Measurements from ENCODE around the gene FA2H.

Gene FA2H

DNA sequence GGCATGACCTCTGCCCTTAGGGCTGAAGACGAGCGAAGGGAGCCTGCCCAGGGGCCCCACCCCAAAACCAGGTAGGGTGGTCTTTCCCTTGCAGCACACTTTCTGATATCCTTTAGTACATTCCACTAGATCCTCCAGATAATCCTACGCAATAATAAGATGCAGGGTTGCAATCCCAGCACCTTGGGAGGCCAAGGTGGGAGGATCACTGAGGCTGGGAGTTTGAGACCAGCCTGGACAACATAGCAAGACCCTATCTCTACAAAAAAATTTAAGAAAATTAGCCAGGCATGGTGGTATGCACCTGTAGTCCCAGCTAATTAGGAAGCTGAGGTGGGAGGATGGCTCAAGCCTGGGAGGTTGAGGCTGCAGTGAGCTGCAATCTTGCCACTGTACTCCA lies 39.1 kb downstream of the FA2H start:
- no peaks in the 10 kb centered on the region for H3K4me1 ChIP-seq
- no peaks in the 10 kb centered on the region for H3K36me3 ChIP-seq (ENCODE audit: control insufficient read depth, insufficient read depth, low read length)
- H3K27ac ChIP-seq = no peak overlapping the region
- no peak overlapping the region for H3K4me2 ChIP-seq (ENCODE audit: low read length)
- no peaks in the 10 kb centered on the region for H3K27me3 ChIP-seq (ENCODE audit: control insufficient read depth, insufficient read depth, low read length)
- H2AFZ ChIP-seq = no peak overlapping the region
- H3K9me3 ChIP-seq (ENCODE audit: control insufficient read depth, low read length) = no peaks in the 10 kb centered on the region
- no peak overlapping the region for H3K4me3 ChIP-seq (ENCODE audit: low read depth, low read length)
- H3K79me2 ChIP-seq = no peaks in the 10 kb centered on the region
- TF ChIP-seq, protein P1, sequence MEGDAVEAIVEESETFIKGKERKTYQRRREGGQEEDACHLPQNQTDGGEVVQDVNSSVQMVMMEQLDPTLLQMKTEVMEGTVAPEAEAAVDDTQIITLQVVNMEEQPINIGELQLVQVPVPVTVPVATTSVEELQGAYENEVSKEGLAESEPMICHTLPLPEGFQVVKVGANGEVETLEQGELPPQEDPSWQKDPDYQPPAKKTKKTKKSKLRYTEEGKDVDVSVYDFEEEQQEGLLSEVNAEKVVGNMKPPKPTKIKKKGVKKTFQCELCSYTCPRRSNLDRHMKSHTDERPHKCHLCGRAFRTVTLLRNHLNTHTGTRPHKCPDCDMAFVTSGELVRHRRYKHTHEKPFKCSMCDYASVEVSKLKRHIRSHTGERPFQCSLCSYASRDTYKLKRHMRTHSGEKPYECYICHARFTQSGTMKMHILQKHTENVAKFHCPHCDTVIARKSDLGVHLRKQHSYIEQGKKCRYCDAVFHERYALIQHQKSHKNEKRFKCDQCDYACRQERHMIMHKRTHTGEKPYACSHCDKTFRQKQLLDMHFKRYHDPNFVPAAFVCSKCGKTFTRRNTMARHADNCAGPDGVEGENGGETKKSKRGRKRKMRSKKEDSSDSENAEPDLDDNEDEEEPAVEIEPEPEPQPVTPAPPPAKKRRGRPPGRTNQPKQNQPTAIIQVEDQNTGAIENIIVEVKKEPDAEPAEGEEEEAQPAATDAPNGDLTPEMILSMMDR (IDR thresholded peaks at IDR 0.05) = no peak
- H3K9ac ChIP-seq = no peak overlapping the region

DNA sequence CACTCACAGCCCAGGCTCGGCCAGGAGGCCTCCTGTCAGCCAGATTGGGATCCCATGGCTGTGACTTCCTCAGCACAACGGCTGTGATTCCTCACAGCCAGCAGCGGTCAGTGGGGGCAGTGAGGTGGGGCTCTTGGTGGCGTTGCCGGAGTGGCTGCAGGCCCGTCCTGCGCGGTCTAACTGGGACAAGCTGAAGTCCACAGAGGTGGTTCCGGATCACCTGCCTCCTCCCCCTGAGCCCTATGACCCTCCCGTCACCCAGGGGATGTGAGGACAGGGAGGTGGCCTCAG lies 39.5 kb downstream of the FA2H start:
- Histone ChIP-seq H3K9ac (no peak overlapping the region), H2AFZ (no peak overlapping the region), H3K9me3 (ENCODE audit: control insufficient read depth, low read length) (no peaks in the 10 kb centered on the region), H3K4me1 (no peaks in the 10 kb centered on the region), H3K4me3 (ENCODE audit: low read depth, low read length) (no peak overlapping the region), H3K4me2 (ENCODE audit: low read length) (no peak overlapping the region), H3K27me3 (ENCODE audit: control insufficient read depth, insufficient read depth, low read length) (no peaks in the 10 kb centered on the region), H3K36me3 (ENCODE audit: control insufficient read depth, insufficient read depth, low read length) (no peaks in the 10 kb centered on the region), H3K79me2 (no peaks in the 10 kb centered on the region), H3K27ac (no peak overlapping the region)
- TF ChIP-seq, protein P1 (IDR thresholded peaks at IDR 0.05) = no peak

DNA sequence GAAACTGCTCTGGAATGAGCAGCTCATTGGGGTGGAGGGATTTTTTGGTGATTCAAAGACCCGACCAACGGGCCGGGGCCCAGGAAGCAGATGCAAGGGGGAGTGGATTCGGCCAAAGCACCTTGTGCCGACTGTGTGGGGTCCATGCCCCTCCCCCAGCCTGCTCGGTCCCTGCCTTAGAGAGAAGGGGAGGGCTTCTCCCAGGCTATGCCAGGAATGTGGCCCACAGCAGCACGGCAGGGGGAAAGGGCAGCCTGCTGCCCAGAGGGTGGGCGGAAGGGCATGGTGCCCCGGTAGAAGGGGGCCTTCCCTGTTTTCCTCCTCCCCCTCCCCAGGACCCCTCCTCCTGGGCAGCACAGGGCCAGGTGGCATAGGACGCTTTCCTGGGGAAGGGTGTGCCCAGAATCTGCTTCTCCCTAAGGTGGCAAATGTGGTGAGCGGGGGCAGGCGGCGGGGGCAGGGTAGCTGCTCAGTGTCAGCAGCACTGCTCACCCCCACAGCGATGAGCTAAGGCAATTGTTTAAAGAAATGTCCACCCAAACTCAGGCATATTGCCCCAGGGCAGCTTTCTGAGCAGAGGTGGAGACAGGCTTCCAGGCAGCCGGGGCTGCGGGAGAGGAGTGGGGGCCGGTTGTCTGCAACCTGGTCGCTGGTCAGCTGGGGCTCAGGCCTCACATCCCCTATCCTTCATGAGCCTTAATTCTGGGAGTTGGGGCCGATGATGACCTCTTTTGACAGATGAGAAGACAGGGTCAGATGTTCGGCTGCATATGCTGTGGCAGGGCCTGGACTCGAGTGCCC lies 40.1 kb downstream of the FA2H start:
- H3K9ac ChIP-seq = no peak overlapping the region
- no peak overlapping the region for H3K4me2 ChIP-seq (ENCODE audit: low read length)
- no peak overlapping the region for H3K27ac ChIP-seq

DNA sequence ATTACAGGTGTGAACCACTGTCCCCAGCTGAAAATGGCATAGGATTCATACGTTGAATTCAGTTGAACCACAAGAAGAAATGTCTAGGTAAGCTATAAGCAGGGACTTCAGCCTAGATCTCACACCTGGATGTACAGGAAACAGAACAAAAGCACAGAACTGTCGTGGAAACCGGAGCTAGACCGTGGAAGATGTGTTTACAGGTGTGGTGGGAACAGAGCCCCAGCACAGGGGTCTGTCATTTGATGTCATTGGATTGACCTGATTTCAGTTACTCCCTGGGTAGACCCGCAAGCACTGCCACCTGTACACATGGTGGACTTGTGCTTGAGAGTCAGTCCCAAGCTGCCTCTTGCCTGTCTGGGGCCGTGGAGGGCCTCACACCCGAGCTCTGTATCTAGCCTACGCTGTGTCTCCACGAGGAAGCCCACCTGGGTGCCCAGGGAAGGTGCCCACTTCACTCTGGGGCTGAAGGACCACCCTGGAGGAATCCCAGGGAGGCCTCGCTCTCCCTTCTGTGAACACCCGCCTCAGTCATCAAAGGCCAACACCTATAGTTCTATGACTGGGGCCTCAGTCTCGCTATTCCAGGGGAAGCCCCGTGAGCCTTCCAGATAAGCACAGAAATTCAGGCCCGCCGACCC lies 41.8 kb downstream of the FA2H start:
- H3K27ac ChIP-seq = no peak overlapping the region

More for the DNA sequence above, 40.1 kb downstream of the FA2H start:
- H3K9me3 ChIP-seq (ENCODE audit: control insufficient read depth, low read length) = no peaks in the 10 kb centered on the region
- no peaks in the 10 kb centered on the region for H3K79me2 ChIP-seq
- H3K4me1 ChIP-seq = no peaks in the 10 kb centered on the region
- H3K4me3 ChIP-seq (ENCODE audit: low read depth, low read length) = no peak overlapping the region
- H2AFZ ChIP-seq = no peak overlapping the region
- H3K27me3 ChIP-seq (ENCODE audit: control insufficient read depth, insufficient read depth, low read length) = no peaks in the 10 kb centered on the region
- TF ChIP-seq, protein P1 (IDR thresholded peaks at IDR 0.05) = no peak
- H3K36me3 ChIP-seq (ENCODE audit: control insufficient read depth, insufficient read depth, low read length) = no peaks in the 10 kb centered on the region

More for the DNA sequence above, 41.8 kb downstream of the FA2H start:
- Histone ChIP-seq H3K36me3 (ENCODE audit: control insufficient read depth, insufficient read depth, low read length) (no peaks in the 10 kb centered on the region), H3K9ac (no peak overlapping the region), H3K79me2 (no peaks in the 10 kb centered on the region), H3K4me1 (no peaks in the 10 kb centered on the region), H2AFZ (no peak overlapping the region), H3K27me3 (ENCODE audit: control insufficient read depth, insufficient read depth, low read length) (no peaks in the 10 kb centered on the region), H3K4me2 (ENCODE audit: low read length) (no peak overlapping the region), H3K9me3 (ENCODE audit: control insufficient read depth, low read length) (no peaks in the 10 kb centered on the region), H3K4me3 (ENCODE audit: low read depth, low read length) (no peak overlapping the region)
- TF ChIP-seq, protein P1 (IDR thresholded peaks at IDR 0.05) = no peak

Measured in parathyroid adenoma (tissue), 2 donors.